ENCODE data around the gene LITAFD.
"Not testable (repeated sequence)": the region's sequence is repeated elsewhere in the genome, so short reads cannot be mapped to it uniquely, and the experiment has no call there.

- TF ChIP-seq EP300, CTCF (IDR thresholded peaks at IDR 0.05): not testable (repeated sequence)
Observed at GRCh38 chr16:8837594-8837993, 44.6 kb upstream of the LITAFD start.
